OCI-LY3 (cell line): ENCODE data around the gene CCDC3.

Experiments
- H2AFZ ChIP-seq: fragments of 200-600, 300-600 bp; shearing (Covaris generic); 2 replicates; pipeline ENCODE4 v1.6.0; 2014; ENCODE audit warnings: antibody characterized with exemption, low read depth, low read length
- H3K27ac ChIP-seq: fragments of 200-600, 300-600 bp; sonication (generic); 2 replicates; pipeline ENCODE4 v1.5.1; 2014; ENCODE audit warnings: mild to moderate bottlenecking, low read length, moderate library complexity, mixed read lengths
- H3K27me3 ChIP-seq: fragments of 200-600, 300-600 bp; sonication (generic); 2 replicates; pipeline ENCODE4 v1.6.1; 2014; ENCODE audit warnings: low read depth, low read length, mixed read lengths
- H3K36me3 ChIP-seq: fragments of 200-600, 300-600 bp; sonication (generic); replicated peaks from 2 replicates; pipeline ENCODE3; 2014; ENCODE audit warnings: low read depth, low read length, mixed read lengths
- H3K4me1 ChIP-seq: fragments of 300-600, 200-600 bp; sonication (generic); 2 replicates; pipeline ENCODE4 v1.6.1; 2014; ENCODE audit warnings: low read length, mixed read lengths
- H3K4me2 ChIP-seq: fragments of 200-600, 300-600 bp; sonication (generic); 2 replicates; pipeline ENCODE4 v1.6.1; 2014; ENCODE audit warnings: low read length, mixed read lengths
- H3K4me3 ChIP-seq: fragments of 300-600, 200-600 bp; sonication (generic); 2 replicates; pipeline ENCODE4 v1.5.1; 2014; ENCODE audit warnings: antibody characterized with exemption, mild to moderate bottlenecking, low read length, moderate library complexity
- H3K79me2 ChIP-seq: fragments of 300-600, 200-600 bp; shearing (Covaris generic); 2 replicates; pipeline ENCODE4 v1.6.1; 2014; ENCODE audit warnings: mild to moderate bottlenecking, low read length, mixed read lengths
- H3K9ac ChIP-seq: fragments of 300-600, 200-600 bp; shearing (Covaris generic); 2 replicates; pipeline ENCODE4 v1.6.0; 2014; ENCODE audit warnings: mild to moderate bottlenecking, low read length, moderate library complexity
- H3K9me3 ChIP-seq: fragments of 200-600, 300-600 bp; shearing (Covaris generic); 2 replicates; pipeline ENCODE4 v1.6.1; 2014; ENCODE audit warnings: low read length, mixed read lengths; ENCODE audit not compliant: insufficient read depth
- H4K20me1 ChIP-seq: fragments of 200-600, 300-600 bp; sonication (generic); 2 replicates; pipeline ENCODE4 v1.6.1; 2016; ENCODE audit warnings: low read length, mixed read lengths; ENCODE audit not compliant: insufficient read depth
- CTCF ChIP-seq: fragments of 200-600, 300-600 bp; sonication (generic); IDR thresholded peaks from 2 replicates; pipeline ENCODE4 v1.5.1; 2014; ENCODE audit warnings: antibody characterized with exemption, low read length, low read depth
- EZH2phosphoT487 ChIP-seq: fragments of 200-600 bp; shearing (Covaris generic); IDR thresholded peaks from 2 replicates; pipeline ENCODE4 v1.6.1; 2018; ENCODE audit warnings: antibody characterized with exemption, mixed run types, low read depth

The CCDC3 gene

DNA sequence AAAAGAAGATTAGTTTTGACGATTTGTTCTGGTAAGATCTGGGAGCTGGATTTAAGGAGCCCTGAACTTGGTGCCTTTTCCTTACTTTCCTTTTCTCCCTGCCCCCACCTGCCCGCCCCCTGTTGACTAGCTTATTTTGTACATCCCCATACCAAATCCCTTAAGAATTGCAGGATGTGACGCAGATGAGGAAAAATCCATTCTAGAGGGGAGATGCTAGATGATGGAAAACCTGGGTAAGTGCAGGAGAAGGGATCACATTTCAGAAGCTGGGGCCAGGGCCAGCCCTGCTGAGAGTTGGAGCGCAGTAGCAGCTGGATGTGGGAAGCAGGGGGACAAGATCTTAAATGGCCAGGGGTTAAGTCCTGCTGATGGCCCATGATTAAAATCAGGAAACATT, 93.9 kb downstream of the CCDC3 start:
- Histone ChIP-seq H4K20me1 (no peaks in the 10 kb centered on the region), H3K79me2 (no peaks in the 10 kb centered on the region), H3K4me1 (no peaks in the 10 kb centered on the region), H3K4me2 (no peak overlapping the region), H3K4me3 (no peak overlapping the region), H3K9ac (no peak overlapping the region), H3K9me3 (no peaks in the 10 kb centered on the region), H3K27me3 (no peaks in the 10 kb centered on the region), H3K27ac (no peak overlapping the region), H3K36me3 (no peaks in the 10 kb centered on the region), H2AFZ (no peak overlapping the region)
- TF ChIP-seq CTCF (no peak), EZH2phosphoT487 (no peak)

DNA sequence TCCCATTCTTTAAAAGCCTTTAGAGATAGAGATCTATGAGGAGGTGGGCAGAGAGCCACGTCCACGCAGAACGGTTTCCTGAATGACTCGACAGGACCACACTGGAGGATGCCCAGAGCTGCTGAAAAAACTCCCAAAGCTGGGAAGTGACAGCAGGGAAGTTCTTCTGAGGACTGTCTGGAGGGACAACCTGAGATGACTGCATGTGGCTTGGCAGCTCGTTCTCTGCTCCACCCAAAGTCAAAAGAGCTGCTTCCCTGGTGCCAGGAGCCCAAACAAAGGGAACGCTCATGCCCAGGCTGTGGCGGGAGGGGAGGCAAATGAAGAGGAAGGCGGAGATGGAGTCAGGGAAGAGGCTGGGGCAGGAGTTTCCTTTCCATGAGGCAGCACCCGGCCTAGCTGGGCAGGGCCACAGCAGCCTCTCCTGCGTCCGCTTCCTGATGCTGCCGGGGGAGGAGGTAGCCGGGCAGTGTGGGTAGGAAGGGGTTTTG, 95.4 kb downstream of the CCDC3 start:
- no peak overlapping the region for H3K4me3 ChIP-seq
- no peaks in the 10 kb centered on the region for H3K36me3 ChIP-seq
- no peak overlapping the region for H3K27ac ChIP-seq
- H3K79me2 ChIP-seq, result no peaks in the 10 kb centered on the region
- H3K4me1 ChIP-seq, result no peaks in the 10 kb centered on the region
- TF ChIP-seq CTCF (no peak), EZH2phosphoT487 (no peak)
- H3K4me2 ChIP-seq, result no peak overlapping the region
- H3K9me3 ChIP-seq, result no peaks in the 10 kb centered on the region
- no peak overlapping the region for H3K9ac ChIP-seq
- H4K20me1 ChIP-seq, result no peaks in the 10 kb centered on the region
- H2AFZ ChIP-seq, result no peak overlapping the region
- H3K27me3 ChIP-seq, result no peaks in the 10 kb centered on the region

DNA sequence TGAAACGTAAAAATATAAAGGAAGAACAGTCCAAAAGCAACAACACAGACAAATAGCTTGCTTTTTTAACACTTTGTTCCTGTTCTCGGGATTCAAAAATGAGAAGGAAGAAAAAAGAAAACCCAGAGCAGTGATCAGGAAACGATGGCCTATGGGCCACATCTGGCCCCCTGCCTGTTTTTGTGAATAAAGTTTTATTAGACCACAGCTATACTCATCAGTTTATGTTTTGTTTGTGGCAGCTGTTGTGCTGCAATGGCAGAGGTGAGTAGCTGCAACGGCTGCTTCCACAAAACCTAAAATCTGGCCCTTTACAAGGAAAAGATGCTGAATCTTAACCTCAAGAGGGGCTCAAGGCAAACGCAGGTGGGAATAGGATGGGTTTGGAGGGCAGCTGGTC, 96.4 kb downstream of the CCDC3 start:
- no peak overlapping the region for H3K9ac ChIP-seq
- H4K20me1 ChIP-seq, result no peaks in the 10 kb centered on the region
- H3K36me3 ChIP-seq, result no peaks in the 10 kb centered on the region
- H3K27me3 ChIP-seq, result no peaks in the 10 kb centered on the region
- H3K79me2 ChIP-seq, result no peaks in the 10 kb centered on the region
- no peak overlapping the region for H3K4me3 ChIP-seq
- no peak overlapping the region for H2AFZ ChIP-seq
- no peaks in the 10 kb centered on the region for H3K4me1 ChIP-seq
- no peaks in the 10 kb centered on the region for H3K9me3 ChIP-seq
- no peak for TF ChIP-seq CTCF
- no peak for TF ChIP-seq EZH2phosphoT487
- H3K4me2 ChIP-seq, result no peak overlapping the region
- no peak overlapping the region for H3K27ac ChIP-seq

DNA sequence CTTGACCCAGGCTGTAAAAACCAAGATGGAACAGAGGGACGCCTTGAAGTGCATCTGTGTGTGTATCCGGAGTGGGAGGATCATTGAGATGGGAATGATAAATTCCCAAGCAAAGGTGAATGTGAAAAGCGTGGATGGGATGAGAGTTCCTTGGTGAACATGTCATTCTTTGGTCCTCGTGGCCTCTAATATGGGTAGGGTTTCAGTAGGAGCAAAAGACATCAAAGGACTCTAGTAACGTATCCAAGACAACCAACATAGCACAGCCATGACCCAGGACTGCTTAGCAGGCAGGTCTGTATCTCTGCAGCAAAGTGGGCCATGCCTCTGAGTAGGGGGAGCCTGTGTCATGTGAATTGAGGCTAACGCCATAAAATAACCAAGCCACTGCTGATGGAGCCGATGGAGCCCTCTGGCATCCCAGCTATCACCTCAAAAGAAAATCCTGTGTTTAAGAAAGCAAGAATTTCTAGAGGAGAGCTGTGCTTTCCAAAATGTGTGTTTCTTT, 98.6 kb downstream of the CCDC3 start:
- H3K4me3 ChIP-seq, result no peak overlapping the region
- no peaks in the 10 kb centered on the region for H3K36me3 ChIP-seq
- no peaks in the 10 kb centered on the region for H3K79me2 ChIP-seq
- H3K27me3 ChIP-seq, result no peaks in the 10 kb centered on the region
- H4K20me1 ChIP-seq, result no peaks in the 10 kb centered on the region
- no peaks in the 10 kb centered on the region for H3K4me1 ChIP-seq
- no peaks in the 10 kb centered on the region for H3K9me3 ChIP-seq
- TF ChIP-seq EZH2phosphoT487 (no peak), CTCF (no peak)
- no peak overlapping the region for H3K9ac ChIP-seq
- no peak overlapping the region for H2AFZ ChIP-seq
- H3K4me2 ChIP-seq, result no peak overlapping the region
- H3K27ac ChIP-seq, result no peak overlapping the region
